ENCODE results near the gene LRFN2. TPM values are rescaled to one million over a fixed set of nuclear protein-coding genes. Genes with fewer than 3 reads are reported as not detected.

The LRFN2 gene
- total and polyA plus RNA-seq, 2 of the 8 experiments (the other 6 are each of a cell fraction or from before 2014, with no cell fraction given): 2.3 TPM

DNA sequence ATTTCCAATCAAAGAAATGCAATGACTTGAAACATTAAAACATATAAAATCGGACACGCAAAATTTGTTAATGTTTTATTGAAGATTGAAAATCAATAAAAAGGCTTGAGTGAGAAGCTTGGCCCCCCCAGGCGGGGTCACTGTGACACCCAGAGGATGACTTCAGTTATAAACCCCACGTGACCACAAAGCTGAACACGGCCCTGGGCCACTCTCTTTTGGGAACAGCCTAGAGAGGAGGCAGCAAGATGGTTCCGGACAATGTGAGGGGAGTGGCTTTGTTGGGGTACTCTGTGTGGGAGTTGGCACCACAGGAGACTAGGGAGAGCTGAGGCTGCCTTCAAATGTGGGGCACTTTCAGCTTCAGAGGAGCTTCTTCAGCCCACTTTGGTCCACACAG is 172.5 kb downstream of the LRFN2 start:
- H4K8ac ChIP-seq (ENCODE audit: extremely low read depth, insufficient read depth, low read length): no peak overlapping the region
- no peaks in the 10 kb centered on the region for H3K79me1 ChIP-seq (ENCODE audit: low read depth, low read length)
- DNase-seq (ENCODE audit: low read depth in 1 of 2, low spot score in 2 of 2) (no peak), FAIRE-seq (no peak)
- no peak overlapping the region for H2BK20ac ChIP-seq (ENCODE audit: low read length)
- peak overlapping the region; percentile 83; the same call in 1 of the 2 replicates for H2BK12ac ChIP-seq (ENCODE audit: low read depth, low read length)
- H3K27ac ChIP-seq (ENCODE audit: low read depth, low read length): no peak overlapping the region
- peaks cover 8 to 20% (median 14%) of the 10 kb centered on the region in 4 experiments for H3K4me1 ChIP-seq (replicated peaks in 1 of 4; ENCODE audit: control insufficient read depth in 3 of 4, insufficient read depth in 4 of 4, low read length in 3 of 4)
- H3K23me2 ChIP-seq (ENCODE audit: low read depth, low read length): no peaks in the 10 kb centered on the region
- H3K4me3 ChIP-seq (ENCODE audit: extremely low read depth in 1 of 4, insufficient read depth in 2 of 4, low read depth in 3 of 4, low read length in 4 of 4): no peak overlapping the region
- no peak overlapping the region for H3K4me2 ChIP-seq (ENCODE audit: insufficient read depth in 1 of 2, low read depth in 2 of 2, low read length in 2 of 2)
- H4K20me1 ChIP-seq (replicated peaks in 1 of 2; ENCODE audit: control insufficient read depth in 1 of 2, insufficient read depth in 2 of 2, low read length in 2 of 2): no peaks in the 10 kb centered on the region
- ChIA-PET CTCF (ENCODE audit: partially characterized antibody) (interaction anchor here (0.7 to 1.2 kb wide), 5 partner anchors 19 to 108 kb away, joined by 3 to 5 read pairs (median 3); no protein-coding TSS in a partner anchor), POLR2A (ENCODE audit: partially characterized antibody) (interaction anchor here (0.6 kb wide), 1 partner anchor 1477 kb away, joined by 3 read pairs; no protein-coding TSS in a partner anchor)
- H4K91ac ChIP-seq (replicated peaks; ENCODE audit: insufficient read length, low read length): no peak overlapping the region
- H3K56ac ChIP-seq (replicated peaks; ENCODE audit: insufficient read length, low read depth, low read length): no peak overlapping the region
- no peak overlapping the region for H2BK5ac ChIP-seq (ENCODE audit: low read depth, low read length)
- WGBS, 2 experiments (ENCODE audit: extremely low coverage in 1 of 2, insufficient coverage in 1 of 2, insufficient read length in 1 of 2, insufficient replicate concordance in 2 of 2, low coverage in 1 of 2, low lambda C conversion rate in 2 of 2, missing lambda C conversion rate in 1 of 2): 92% methylated on average over 6 of the region's 6 CpGs; no CpG with 5 or more reads in 1 of the 2 experiments
- no peak overlapping the region for H3K4ac ChIP-seq (replicated peaks; ENCODE audit: insufficient read length, low read depth, low read length)
- no peak overlapping the region for H2AK5ac ChIP-seq (ENCODE audit: low read depth, low read length)
- H4K5ac ChIP-seq (ENCODE audit: insufficient read length, low read depth, low read length): no peak overlapping the region
- H3K36me3 ChIP-seq (ENCODE audit: control insufficient read depth in 2 of 4, insufficient read depth in 4 of 4, low read length in 3 of 4): no peaks in the 10 kb centered on the region
- H2AFZ ChIP-seq (ENCODE audit: low read length): no peak overlapping the region
- no peak overlapping the region for H2BK15ac ChIP-seq (ENCODE audit: low read length)
- H3K9me3 ChIP-seq (ENCODE audit: insufficient read depth in 2 of 2, low read depth in 1 of 2, low read length in 1 of 2): no peaks in the 10 kb centered on the region
- H3K23ac ChIP-seq (ENCODE audit: insufficient read length): no peak overlapping the region
- no peak overlapping the region for H3K18ac ChIP-seq (ENCODE audit: extremely low read depth, low read length)
- no peak overlapping the region for H3K14ac ChIP-seq (ENCODE audit: insufficient read length)
- no peak overlapping the region for H2BK120ac ChIP-seq (replicated peaks; ENCODE audit: low read depth, low read length)
- H3K27me3 ChIP-seq (replicated peaks in 1 of 4; ENCODE audit: control insufficient read depth in 3 of 4, extremely low read depth in 1 of 4, insufficient read depth in 3 of 4, low read length in 3 of 4): no peaks in the 10 kb centered on the region
- no peaks in the 10 kb centered on the region for H3K79me2 ChIP-seq (ENCODE audit: control insufficient read depth in 1 of 2, insufficient read depth in 2 of 2, low read length in 2 of 2)
- no peak overlapping the region for H3K9ac ChIP-seq (replicated peaks in 1 of 4; ENCODE audit: extremely low read depth in 1 of 4, low read depth in 3 of 4, low read length in 3 of 4)

Measured in H1 (cell line).